HEK293T (cell line): Measurements from ENCODE around the gene C2orf81.

Source experiments
- CTCF ChIA-PET: fragments of 350-600 bp; formaldehyde crosslinking; extraction: SDS; loops from one replicate; lab custom pipeline; 2021; ENCODE audit warnings: antibody characterized with exemption, inconsistent platforms; lab: Yijun Ruan, JAX
- POLR2A ChIA-PET: fragments of 350-600 bp; formaldehyde crosslinking; extraction: SDS; loops from one replicate; lab custom pipeline; 2020; ENCODE audit warnings: antibody characterized with exemption, inconsistent platforms; lab: Yijun Ruan, JAX
- DNase-seq: peaks from one replicate; pipeline ENCODE4 v3.0.0; 2012; ENCODE audit warnings: mixed read lengths; ENCODE audit errors: extremely low spot score
- ARNT ChIP-seq: fragments of 450-650 bp; IDR thresholded peaks from 2 replicates; pipeline ENCODE4 v1.6.1; 2017; ENCODE audit warnings: mild to moderate bottlenecking
- BHLHE40 ChIP-seq: fragments of 450-650 bp; IDR thresholded peaks from 2 replicates; pipeline ENCODE4 v1.6.1; 2016; ENCODE audit warnings: mild to moderate bottlenecking, moderate library complexity, borderline replicate concordance
- CTBP1 ChIP-seq: fragments of 450-650 bp; IDR thresholded peaks from 2 replicates; pipeline ENCODE4 v1.6.1; 2016; ENCODE audit warnings: borderline replicate concordance
- ELF4 ChIP-seq: fragments of 450-650 bp; IDR thresholded peaks from 2 replicates; pipeline ENCODE4 v1.6.1; 2017; ENCODE audit warnings: antibody characterized with exemption
- FOXA1 ChIP-seq: fragments of 450-650 bp; IDR thresholded peaks from 2 replicates; pipeline ENCODE4 v1.6.1; 2016; ENCODE audit warnings: mild to moderate bottlenecking
- FOXK2 ChIP-seq: fragments of 450-650 bp; IDR thresholded peaks from 2 replicates; pipeline ENCODE4 v1.6.1; 2016; ENCODE audit warnings: mild to moderate bottlenecking
- FOXM1 ChIP-seq: fragments of 450-650 bp; IDR thresholded peaks from 2 replicates; pipeline ENCODE4 v1.6.1; 2017; ENCODE audit warnings: mild to moderate bottlenecking, borderline replicate concordance
- HDGF ChIP-seq: fragments of 450-650 bp; IDR thresholded peaks from 2 replicates; pipeline ENCODE4 v1.6.1; 2017; ENCODE audit warnings: antibody characterized with exemption, borderline replicate concordance
- L3MBTL2 ChIP-seq: fragments of 450-650 bp; conservative IDR thresholded peaks from 2 replicates; pipeline ENCODE4 v1.6.1; 2016; ENCODE audit warnings: mild to moderate bottlenecking
- LEF1 ChIP-seq: fragments of 450-650 bp; IDR thresholded peaks from 2 replicates; pipeline ENCODE4 v1.6.1; 2017; ENCODE audit warnings: mild to moderate bottlenecking, borderline replicate concordance
- NFRKB ChIP-seq: fragments of 450-650 bp; IDR thresholded peaks from 2 replicates; pipeline ENCODE4 v1.6.1; 2016; ENCODE audit warnings: mild to moderate bottlenecking, moderate library complexity
- PKNOX1 ChIP-seq: fragments of 450-650 bp; IDR thresholded peaks from 2 replicates; pipeline ENCODE4 v1.6.1; 2016
- SP1 ChIP-seq: fragments of 450-650 bp; IDR thresholded peaks from 2 replicates; pipeline ENCODE4 v1.6.1; 2017
- SUZ12 ChIP-seq: fragments of 450-650 bp; IDR thresholded peaks from 2 replicates; pipeline ENCODE4 v1.6.1; 2016; ENCODE audit warnings: mild to moderate bottlenecking
- TARDBP ChIP-seq: fragments of 450-650 bp; IDR thresholded peaks from 2 replicates; pipeline ENCODE4 v1.6.1; 2016
- ZNF384 ChIP-seq: fragments of 450-650 bp; IDR thresholded peaks from 2 replicates; pipeline ENCODE4 v1.6.1; 2016

Gene C2orf81

GRCh38 chr2:74413001-74413698 lies 8.3 kb downstream of the C2orf81 start:
- DNase-seq, result no peak
- ChIA-PET POLR2A (interaction anchor here (0.7 to 1.4 kb wide), 4 partner anchors 8 to 53 kb away, joined by 3 to 4 read pairs (median 3); partner anchors contain the start of genes C2orf81, INO80B and MOGS), CTCF (no interaction called here)
- no peak for TF ChIP-seq BHLHE40
- no peak for TF ChIP-seq L3MBTL2
- no peak for TF ChIP-seq FOXA1
- no peak for TF ChIP-seq FOXM1
- no peak for TF ChIP-seq CTBP1
- no peak for TF ChIP-seq ZNF384

- no peak for TF ChIP-seq FOXA1
- TF ChIP-seq ZNF384, result no peak
- TF ChIP-seq HDGF, result no peak
- TF ChIP-seq BHLHE40, result no peak
- TF ChIP-seq CTBP1, result no peak
- no peak for TF ChIP-seq TARDBP
- no peak for TF ChIP-seq L3MBTL2
- TF ChIP-seq SUZ12, result no peak
- TF ChIP-seq ARNT, result no peak
- POLR2A ChIA-PET, result interaction anchor here (1.2 to 1.7 kb wide), 2 partner anchors 15 to 50 kb away, joined by 3 read pairs; partner anchors contain the start of gene WBP1
- CTCF ChIA-PET, result no interaction called here
- DNase-seq, result no peak
These were observed 13.7 kb downstream of the C2orf81 start for GRCh38 chr2:74407682-74408081.

DNA sequence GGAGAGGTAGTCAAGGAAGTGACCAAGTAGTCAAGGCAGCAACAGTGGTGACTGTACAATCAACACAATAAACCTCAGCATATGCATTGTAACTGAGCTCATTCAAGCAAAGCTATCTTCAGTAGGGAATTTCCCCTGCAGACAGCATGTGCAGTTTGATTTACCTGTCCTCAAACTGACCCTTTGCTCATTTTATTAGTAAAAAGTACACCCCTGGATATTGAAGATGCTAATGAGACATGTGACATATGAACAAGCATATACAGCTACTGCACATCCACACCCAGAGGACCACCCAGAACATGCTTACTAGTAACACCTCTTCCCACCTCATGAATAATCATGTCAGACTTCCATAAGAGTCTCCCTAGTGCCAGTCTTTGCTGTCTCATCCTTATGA lies 15.4 kb downstream of the C2orf81 start:
- TF ChIP-seq TARDBP (no peak), FOXM1 (no peak)
- POLR2A ChIA-PET, result interaction anchor here (1.7 kb wide), 1 partner anchor 16 kb away, joined by 3 read pairs; no protein-coding TSS in a partner anchor
- no peak for DNase-seq
- CTCF ChIA-PET, result interaction anchor here (0.7 kb wide), 1 partner anchor 69 kb away, joined by 3 read pairs; no protein-coding TSS in a partner anchor

DNA sequence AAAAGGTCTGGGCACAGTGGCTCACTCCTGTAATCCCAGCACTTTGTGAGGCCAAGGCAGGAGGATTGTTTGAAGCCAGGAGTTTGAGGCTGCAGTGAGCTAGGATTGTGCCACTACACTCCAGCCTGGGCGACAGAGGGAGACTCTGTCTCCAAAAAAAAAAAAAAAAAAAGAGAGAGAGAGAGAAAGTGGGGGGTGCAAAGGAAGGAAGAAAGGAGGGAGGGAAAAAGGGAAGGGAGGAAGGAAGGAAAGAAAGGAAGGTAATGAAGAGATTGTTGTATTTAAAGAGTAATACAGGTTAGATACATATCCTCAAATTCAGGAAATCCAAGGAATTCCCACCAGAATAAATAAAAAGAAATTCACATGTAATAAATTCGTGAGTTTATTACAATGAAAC lies 19.5 kb downstream of the C2orf81 start:
- ChIA-PET POLR2A (interaction anchor here (3.1 kb wide), 1 partner anchor 10 kb away, joined by 12 read pairs; no protein-coding TSS in a partner anchor), CTCF (interaction anchor here (0.9 to 1.1 kb wide), 2 partner anchors 67 to 73 kb away, joined by 4 to 5 read pairs; no protein-coding TSS in a partner anchor)
- TF ChIP-seq HDGF (no peak), ZNF384 (peak; percentile 58)
- DNase-seq, result no peak

- peak; percentile 40 for DNase-seq
- ChIA-PET POLR2A (interaction anchor here (3.1 kb wide), 1 partner anchor 8 kb away, joined by 12 read pairs; no protein-coding TSS in a partner anchor), CTCF (no interaction called here)
- TF ChIP-seq PKNOX1, result no peak
- no peak for TF ChIP-seq L3MBTL2
- TF ChIP-seq FOXK2, result no peak
- no peak for TF ChIP-seq SUZ12
- TF ChIP-seq FOXA1, result no peak
- TF ChIP-seq ARNT, result no peak
- no peak for TF ChIP-seq FOXM1
- TF ChIP-seq LEF1, result no peak
- TF ChIP-seq HDGF, result no peak
- TF ChIP-seq ZNF384, result no peak
- TF ChIP-seq BHLHE40, result no peak
- TF ChIP-seq CTBP1, result no peak
- no peak for TF ChIP-seq ELF4
These were observed 21.6 kb downstream of the C2orf81 start for GRCh38 chr2:74399785-74400184.

DNA sequence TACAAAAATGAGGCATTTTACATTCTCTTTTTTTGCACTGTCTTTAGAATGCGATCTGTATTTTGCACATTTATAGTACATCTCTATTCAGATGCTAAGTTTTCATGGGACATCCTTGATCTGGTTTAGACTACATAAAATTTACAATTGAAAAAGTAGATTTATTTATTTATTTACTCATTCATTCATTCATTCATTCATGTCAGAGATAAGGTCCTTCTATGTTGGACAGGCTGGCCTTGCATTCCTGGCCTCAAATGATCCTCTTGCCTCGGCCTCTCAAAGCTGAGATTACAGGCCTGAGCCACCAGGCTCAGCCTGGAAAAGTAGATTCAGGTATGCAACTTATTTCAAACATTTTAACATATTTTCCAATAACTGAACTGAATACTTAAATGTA lies 25.3 kb downstream of the C2orf81 start:
- ChIA-PET POLR2A (no interaction called here), CTCF (interaction anchor here (1.0 kb wide), 1 partner anchor 79 kb away, joined by 3 read pairs; no protein-coding TSS in a partner anchor)
- no peak for TF ChIP-seq HDGF
- no peak for TF ChIP-seq SP1
- TF ChIP-seq CTBP1, result no peak
- TF ChIP-seq SUZ12, result no peak
- no peak for TF ChIP-seq ZNF384
- TF ChIP-seq FOXM1, result no peak
- no peak for TF ChIP-seq BHLHE40
- no peak for TF ChIP-seq ARNT
- no peak for TF ChIP-seq TARDBP
- no peak for TF ChIP-seq LEF1
- no peak for TF ChIP-seq L3MBTL2
- no peak for TF ChIP-seq PKNOX1
- TF ChIP-seq FOXK2, result no peak
- TF ChIP-seq NFRKB, result no peak
- no peak for TF ChIP-seq ELF4
- no peak for TF ChIP-seq FOXA1
- no peak for DNase-seq

DNA sequence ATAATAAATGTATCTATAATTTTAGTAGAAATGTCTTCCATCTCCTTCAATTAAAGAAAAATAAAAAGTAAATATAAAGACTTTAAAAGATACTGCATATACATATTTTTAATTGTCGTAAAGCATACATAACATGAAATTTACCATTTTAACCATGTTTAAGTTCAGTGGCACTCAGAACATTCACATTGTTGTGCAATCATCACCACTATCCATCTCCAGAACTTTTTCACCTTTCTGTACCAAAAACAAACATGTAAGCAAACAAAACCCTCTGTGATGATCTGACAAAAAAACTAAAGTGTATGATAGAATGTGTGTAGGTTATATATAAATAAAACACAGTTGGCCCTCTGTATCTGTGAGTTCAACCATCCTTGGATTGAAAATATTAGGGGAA lies 27.9 kb downstream of the C2orf81 start:
- ChIA-PET POLR2A (no interaction called here), CTCF (no interaction called here)
- TF ChIP-seq BHLHE40, result no peak
- no peak for TF ChIP-seq SP1
- no peak for TF ChIP-seq TARDBP
- TF ChIP-seq PKNOX1, result no peak
- no peak for TF ChIP-seq HDGF
- no peak for TF ChIP-seq SUZ12
- TF ChIP-seq ELF4, result no peak
- no peak for TF ChIP-seq ARNT
- TF ChIP-seq NFRKB, result no peak
- no peak for TF ChIP-seq FOXK2
- TF ChIP-seq ZNF384, result no peak
- TF ChIP-seq L3MBTL2, result no peak
- no peak for TF ChIP-seq FOXA1
- DNase-seq, result no peak
